HepG2 (cell line): ENCODE measurements around the gene DQX1. TPM values are rescaled to one million over a fixed set of nuclear protein-coding genes. Genes with fewer than 3 reads are reported as not detected.

ENCODE experiments used
- GATAD1 ChIP-seq: IDR thresholded peaks from 2 replicates; pipeline ENCODE4 v1.6.1; 2016; ENCODE audit warnings: missing genetic modification reagents, missing compliant biosample characterization
- GFI1 ChIP-seq: sonication (generic); formaldehyde crosslinking; IDR thresholded peaks from 2 replicates; pipeline ENCODE4 v1.5.0; 2020; ENCODE audit warnings: missing genetic modification reagents, mild to moderate bottlenecking, borderline replicate concordance
- IKZF5 ChIP-seq: IDR thresholded peaks from 2 replicates; pipeline ENCODE4 v1.6.1; 2018; ENCODE audit warnings: missing genetic modification reagents, mild to moderate bottlenecking, missing compliant biosample characterization
- KAT8 ChIP-seq: IDR thresholded peaks from 2 replicates; pipeline ENCODE4 v1.6.1; 2016; ENCODE audit warnings: missing genetic modification reagents, missing compliant biosample characterization
- KDM1A ChIP-seq: IDR thresholded peaks from 2 replicates; pipeline ENCODE4 v1.6.1; 2016; ENCODE audit warnings: missing compliant biosample characterization
- KMT2A ChIP-seq: sonication (generic); formaldehyde crosslinking; IDR thresholded peaks from 2 replicates; pipeline ENCODE4 v1.4.0; 2020; ENCODE audit warnings: missing genetic modification reagents
- MBD4 ChIP-seq: IDR thresholded peaks from 2 replicates; pipeline ENCODE4 v1.6.1; 2012; ENCODE audit warnings: low read length, inconsistent platforms, borderline replicate concordance
- NFKBIZ ChIP-seq: IDR thresholded peaks from 2 replicates; pipeline ENCODE4 v1.6.1; 2018; ENCODE audit warnings: missing genetic modification reagents, missing compliant biosample characterization
- PRDM10 ChIP-seq: sonication (generic); formaldehyde crosslinking; IDR thresholded peaks from 2 replicates; pipeline ENCODE4 v1.4.0; 2020; ENCODE audit warnings: low read depth, missing genetic modification reagents
- SMAD1 ChIP-seq: sonication (generic); formaldehyde crosslinking; IDR thresholded peaks from 2 replicates; pipeline ENCODE4 v1.4.0; 2020; ENCODE audit warnings: missing genetic modification reagents, low read depth, mild to moderate bottlenecking, borderline replicate concordance
- SNAPC5 ChIP-seq: sonication (generic); formaldehyde crosslinking; IDR thresholded peaks from 2 replicates; pipeline ENCODE4 v1.8.1; 2023; ENCODE audit warnings: mild to moderate bottlenecking, missing genetic modification reagents, borderline replicate concordance
- SRSF1 ChIP-seq: fragments of 200-400 bp; formaldehyde crosslinking; optimal IDR thresholded peaks from 2 replicates; pipeline ENCODE3; 2017; ENCODE audit warnings: mild to moderate bottlenecking, low read depth, low read length, moderate library complexity
- TBX3 ChIP-seq: fragments of 450-650 bp; IDR thresholded peaks from 2 replicates; pipeline ENCODE4 v1.6.1; 2017; ENCODE audit warnings: antibody characterized with exemption, mild to moderate bottlenecking, inconsistent platforms, borderline replicate concordance
- TCF12 ChIP-seq, 2 experiments: fragments of 450-650 bp in 1 of 2; sonication (generic) in 1 of 2; formaldehyde crosslinking in 1 of 2; IDR thresholded peaks; 2 replicates each; pipeline versions ENCODE4 v1.6.1 to v1.8.0; 2017 to 2022; ENCODE audit warnings: antibody characterized with exemption in 1 of 2, mild to moderate bottlenecking in 1 of 2, missing genetic modification reagents in 1 of 2, moderate library complexity in 1 of 2
- TRIM22 ChIP-seq: fragments of 450-650 bp; IDR thresholded peaks from 2 replicates; pipeline ENCODE4 v1.6.1; 2017
- ZBTB20 ChIP-seq: sonication (generic); formaldehyde crosslinking; IDR thresholded peaks from 2 replicates; pipeline ENCODE4 v1.8.1; 2023; ENCODE audit warnings: missing genetic modification reagents, low read depth, mild to moderate bottlenecking, borderline replicate concordance
- ZBTB7A ChIP-seq: sonication (generic); formaldehyde crosslinking; IDR thresholded peaks from 2 replicates; pipeline ENCODE4 v1.8.0; 2022; ENCODE audit warnings: mild to moderate bottlenecking, missing genetic modification reagents
- ZFYVE20 ChIP-seq: sonication (generic); formaldehyde crosslinking; IDR thresholded peaks from 2 replicates; pipeline ENCODE4 v1.8.0; 2023; ENCODE audit warnings: low read depth, mild to moderate bottlenecking, moderate library complexity, missing genetic modification reagents, borderline replicate concordance
- ZNF546 ChIP-seq: sonication (generic); formaldehyde crosslinking; conservative IDR thresholded peaks from 2 replicates; pipeline ENCODE4 v1.8.1; 2023; ENCODE audit warnings: mild to moderate bottlenecking, missing genetic modification reagents
- ZNF562 ChIP-seq: sonication (generic); formaldehyde crosslinking; IDR thresholded peaks from 2 replicates; pipeline ENCODE4 v1.8.0; 2022; ENCODE audit warnings: missing genetic modification reagents, borderline replicate concordance
- ZNF652 ChIP-seq: IDR thresholded peaks from 2 replicates; pipeline ENCODE4 v1.6.1; 2016; ENCODE audit warnings: low read depth, borderline replicate concordance
- ZNF703 ChIP-seq: sonication (generic); formaldehyde crosslinking; IDR thresholded peaks from 2 replicates; pipeline ENCODE4 v1.5.1; 2020; ENCODE audit warnings: missing genetic modification reagents, mild to moderate bottlenecking, moderate library complexity, borderline replicate concordance
- ZNF766 ChIP-seq: sonication (generic); formaldehyde crosslinking; IDR thresholded peaks from 2 replicates; pipeline ENCODE4 v1.5.0; 2020; ENCODE audit warnings: missing genetic modification reagents, borderline replicate concordance
- ZSCAN9 ChIP-seq: IDR thresholded peaks from 2 replicates; pipeline ENCODE4 v1.6.1; 2016; ENCODE audit warnings: borderline replicate concordance
- polyA plus RNA-seq, 8 experiments: library from polyadenylated mRNA; depleted of rRNA in 3 of 8; stranded (reverse) in 7 of 8; unstranded in 1 of 8; fragments of >200 nt; fragmentation: Illumina TruSeq in 4 of 8; extraction: Trizol in 4 of 8; gene quantifications; 2 replicates each; pipeline versions ENCODE4 v1.2.1 to v1.2.3, GENCODE V29; 2011 to 2016; ENCODE audit warnings: low read depth in 4 of 8, missing spikeins in 1 of 8, mixed read lengths in 1 of 8; ENCODE audit not compliant: insufficient read depth in 1 of 8
- total RNA-seq, 5 experiments: library from RNA; depleted of rRNA; stranded (reverse); fragments of >200 nt; fragmentation: Illumina TruSeq; extraction: Trizol; gene quantifications; 2 replicates each; pipeline ENCODE4 v1.2.3, GENCODE V29; 2016; ENCODE audit warnings: low read depth in 1 of 5

DQX1 gene
- total and polyA plus RNA-seq, 2 of the 13 experiments (the other 11 are each of a cell fraction or from before 2014, with no cell fraction given), result 27.6 to 89.8 TPM

- TF ChIP-seq ZNF766, result no peak
- TF ChIP-seq PRDM10 (CRISPR knock-in tag), result no peak
- TF ChIP-seq ZNF652, result no peak
- TF ChIP-seq GATAD1 (CRISPR knock-in tag), result 0 out of 2 replicates have a peak, but pooled peaks have one; percentile 31
- 0 out of 2 replicates have a peak, but pooled peaks have one; percentile 37 for TF ChIP-seq KMT2A (CRISPR knock-in tag)
- no peak for TF ChIP-seq ZFYVE20 (CRISPR knock-in tag)
- TF ChIP-seq KDM1A (CRISPR knock-in tag), result no peak
- no peak for TF ChIP-seq ZBTB7A (CRISPR knock-in tag)
- no peak for TF ChIP-seq KAT8
- TF ChIP-seq SMAD1, result no peak
- TF ChIP-seq SNAPC5 (CRISPR knock-in tag), result no peak
- no peak for TF ChIP-seq GFI1 (CRISPR knock-in tag)
- TF ChIP-seq ZSCAN9 (CRISPR knock-in tag), result no peak
- no peak for TF ChIP-seq ZNF546 (CRISPR knock-in tag)
- no peak for TF ChIP-seq ZBTB20 (CRISPR knock-in tag)
- TF ChIP-seq SRSF1, result no peak
- no peak for TF ChIP-seq TRIM22
- TF ChIP-seq NFKBIZ (CRISPR knock-in tag), result no peak
- TF ChIP-seq MBD4, result no peak
- no peak for TF ChIP-seq ZNF562 (CRISPR knock-in tag)
- no peak for TF ChIP-seq ZNF703
- no peak for TF ChIP-seq TCF12 (IDR thresholded peaks at IDR 0.05)
- no peak for TF ChIP-seq TCF12 (CRISPR knock-in tag; IDR thresholded peaks at IDR 0.05)
- no peak for TF ChIP-seq TBX3
- TF ChIP-seq IKZF5 (CRISPR knock-in tag), result no peak
Observed at GRCh38 chr2:74501335-74502071, 24.5 kb downstream of the DQX1 start (continued).
